A673 (cell line): Measurements from ENCODE around the gene SPSB3. TPM values are rescaled to one million over a fixed set of nuclear protein-coding genes. Genes with fewer than 3 reads are reported as not detected.

ENCODE experiments used
- BruUV-seq: library from RNA; stranded (reverse); fragments of 400-500 nt; replicated peaks from 2 replicates; lab custom pipeline; 2021; lab: Mats Ljungman, UMichigan
- CTCF ChIA-PET: fragments of 300-600 bp; sonication (Branson Sonifier 250); formaldehyde crosslinking; loops from one replicate; lab custom pipeline; 2022; ENCODE audit warnings: antibody characterized with exemption; lab: Charles Lee
- POLR2A ChIA-PET: fragments of 300-600 bp; sonication (Branson Sonifier 250); formaldehyde crosslinking; loops from one replicate; lab custom pipeline; 2022; ENCODE audit warnings: antibody characterized with exemption; ENCODE audit not compliant: low non-redundant PET; lab: Charles Lee
- DNase-seq: peaks from one replicate; pipeline ENCODE4 v3.0.0-alpha.2; 2015; ENCODE audit warnings: low spot score
- H3K27ac ChIP-seq: fragments of 200-600 bp; sonication (generic); 2 replicates; pipeline ENCODE4 v1.5.1; 2016; ENCODE audit warnings: mixed run types, low read depth, mild to moderate bottlenecking, mixed read lengths, antibody characterized with exemption, low read length; ENCODE audit not compliant: poor library complexity, severe bottlenecking
- H3K27me3 ChIP-seq: fragments of 200-600 bp; sonication (generic); replicated peaks from 2 replicates; pipeline ENCODE4 v1.6.1; 2017; ENCODE audit warnings: mixed run types, low read depth, mild to moderate bottlenecking, mixed read lengths, antibody characterized with exemption, low read length; ENCODE audit not compliant: insufficient read depth, poor library complexity
- H3K36me3 ChIP-seq: fragments of 200-600 bp; sonication (generic); 2 replicates; pipeline ENCODE4 v1.6.1; 2016; ENCODE audit warnings: mixed run types, mild to moderate bottlenecking, mixed read lengths, antibody characterized with exemption, low read length; ENCODE audit not compliant: insufficient read depth, poor library complexity, severe bottlenecking
- H3K4me1 ChIP-seq: fragments of 200-600 bp; sonication (generic); 2 replicates; pipeline ENCODE4 v1.6.1; 2017; ENCODE audit warnings: mixed run types, mild to moderate bottlenecking, mixed read lengths, antibody characterized with exemption, low read length; ENCODE audit not compliant: insufficient read depth, poor library complexity, severe bottlenecking
- H3K4me3 ChIP-seq: fragments of 200-600 bp; sonication (generic); 2 replicates; pipeline ENCODE4 v1.5.1; 2016; ENCODE audit warnings: low read depth, mixed run types, mild to moderate bottlenecking, mixed read lengths, low read length; ENCODE audit not compliant: poor library complexity, severe bottlenecking
- H3K9me3 ChIP-seq: fragments of 200-600 bp; sonication (generic); 2 replicates; pipeline ENCODE4 v1.6.1; 2016; ENCODE audit warnings: mixed run types, low read depth, mild to moderate bottlenecking, mixed read lengths, antibody characterized with exemption, low read length; ENCODE audit not compliant: poor library complexity, severe bottlenecking
- EZH2 ChIP-seq: fragments of 200-600 bp; sonication (generic); IDR thresholded peaks from 2 replicates; pipeline ENCODE4 v1.6.1; 2017; ENCODE audit warnings: borderline replicate concordance, low read depth, mild to moderate bottlenecking, mixed read lengths, antibody characterized with exemption, low read length; ENCODE audit not compliant: poor library complexity, severe bottlenecking
- intact Hi-C: fragments of 100-400 bp; cut with micrococcal nuclease; formaldehyde crosslinking; loops from one replicate; pipeline ENCODE4 v1.10.0; 2022; ENCODE audit not compliant: unreplicated experiment
- total RNA-seq: library from RNA; stranded (reverse); gene quantifications from 2 replicates; pipeline ENCODE4 v1.2.3, GENCODE V29; 2021
- TF ChIP-seq, protein P1 (sequence below): fragments of 300-800, 200-600 bp; sonication (generic); conservative IDR thresholded peaks from 2 replicates; pipeline ENCODE4 v1.5.1; 2017; ENCODE audit warnings: low read depth, mild to moderate bottlenecking, antibody characterized with exemption, low read length, moderate library complexity, mixed read lengths

Gene SPSB3
- total RNA-seq, 1 experiment from 2014 or later = 15.0 TPM

DNA sequence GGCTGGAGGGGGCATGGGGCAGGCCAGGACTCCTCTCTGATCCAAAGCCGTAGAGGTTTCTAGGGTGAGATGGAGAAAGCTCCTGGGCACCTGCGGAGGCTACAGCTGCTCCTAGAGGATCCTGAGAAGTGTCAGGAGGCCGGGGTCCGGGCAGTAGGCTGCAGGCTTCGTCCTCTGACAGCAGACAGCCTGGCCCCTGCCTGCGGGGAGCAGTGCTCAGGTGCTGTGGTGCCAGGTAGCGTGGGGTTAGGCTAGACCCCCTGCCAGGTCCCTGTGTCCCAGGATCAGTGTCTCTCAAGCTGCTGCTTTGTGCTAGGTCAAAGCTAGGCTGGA, 8.0 kb downstream of the SPSB3 start:
- BruUV-seq = no TSS peak

DNA sequence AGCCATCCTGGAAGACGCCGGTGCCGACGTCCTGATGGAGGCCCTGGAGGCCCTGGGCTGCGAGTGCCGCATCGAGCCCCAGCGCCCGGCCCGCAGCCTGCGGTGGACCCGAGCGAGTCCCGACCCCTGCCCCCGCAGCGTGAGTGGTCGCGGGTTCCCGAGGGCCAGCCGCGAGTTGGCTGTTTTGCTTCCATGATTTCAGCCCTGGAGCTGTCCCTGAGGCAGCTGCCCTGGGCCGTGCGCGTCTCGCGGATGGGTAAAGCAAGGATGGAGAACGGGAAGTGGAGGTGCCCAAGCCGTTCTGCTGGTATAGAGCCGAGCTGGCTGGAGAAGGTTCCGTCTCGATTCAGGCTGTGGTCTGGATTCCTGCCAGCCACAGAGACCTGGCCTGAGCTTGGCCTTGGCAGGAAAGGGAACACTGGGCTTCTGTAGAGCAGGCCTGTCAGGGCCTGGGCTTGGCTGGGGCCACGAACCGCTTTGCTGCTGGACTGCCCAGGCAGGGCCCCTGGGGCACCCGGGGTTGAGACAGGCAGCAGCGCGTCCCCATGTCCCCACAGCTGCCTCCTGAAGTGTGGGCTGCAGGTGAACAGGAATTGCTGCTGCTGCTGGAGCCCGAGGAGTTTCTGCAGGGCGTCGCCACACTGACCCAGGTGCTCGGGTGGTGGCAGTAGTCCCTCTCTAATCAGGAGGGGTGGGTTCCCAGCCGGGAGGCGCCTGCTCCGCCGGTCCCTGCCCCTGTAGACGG, 8.5 kb downstream of the SPSB3 start:
- DNase-seq = no peak
- ChIA-PET CTCF (interaction anchor here (1.4 kb wide), 1 partner anchor 68 kb away, joined by 3 read pairs; the partner anchor contains the start of gene MAPK8IP3), POLR2A (no interaction called here)
- H3K27ac ChIP-seq = peak overlapping the region; percentile 98
- H3K4me1 ChIP-seq = peaks cover 4% of the 10 kb centered on the region
- peak overlapping the region; percentile 63 for H3K4me3 ChIP-seq
- H3K36me3 ChIP-seq = peaks cover 18% of the 10 kb centered on the region
- intact Hi-C loops = loop anchor here (10.0 kb wide), 1 partner anchor 51 kb away; the partner anchor contains the start of genes FAHD1 and HAGH
- no peaks in the 10 kb centered on the region for H3K9me3 ChIP-seq
- TF ChIP-seq, protein P1, sequence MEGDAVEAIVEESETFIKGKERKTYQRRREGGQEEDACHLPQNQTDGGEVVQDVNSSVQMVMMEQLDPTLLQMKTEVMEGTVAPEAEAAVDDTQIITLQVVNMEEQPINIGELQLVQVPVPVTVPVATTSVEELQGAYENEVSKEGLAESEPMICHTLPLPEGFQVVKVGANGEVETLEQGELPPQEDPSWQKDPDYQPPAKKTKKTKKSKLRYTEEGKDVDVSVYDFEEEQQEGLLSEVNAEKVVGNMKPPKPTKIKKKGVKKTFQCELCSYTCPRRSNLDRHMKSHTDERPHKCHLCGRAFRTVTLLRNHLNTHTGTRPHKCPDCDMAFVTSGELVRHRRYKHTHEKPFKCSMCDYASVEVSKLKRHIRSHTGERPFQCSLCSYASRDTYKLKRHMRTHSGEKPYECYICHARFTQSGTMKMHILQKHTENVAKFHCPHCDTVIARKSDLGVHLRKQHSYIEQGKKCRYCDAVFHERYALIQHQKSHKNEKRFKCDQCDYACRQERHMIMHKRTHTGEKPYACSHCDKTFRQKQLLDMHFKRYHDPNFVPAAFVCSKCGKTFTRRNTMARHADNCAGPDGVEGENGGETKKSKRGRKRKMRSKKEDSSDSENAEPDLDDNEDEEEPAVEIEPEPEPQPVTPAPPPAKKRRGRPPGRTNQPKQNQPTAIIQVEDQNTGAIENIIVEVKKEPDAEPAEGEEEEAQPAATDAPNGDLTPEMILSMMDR = 0 out of 2 replicates have a peak, but pooled peaks have one; percentile 5
- TF ChIP-seq EZH2 = no peak
- BruUV-seq = no TSS peak
- H3K27me3 ChIP-seq = no peaks in the 10 kb centered on the region

More for the DNA sequence above, 8.0 kb downstream of the SPSB3 start:
- H3K27ac ChIP-seq = no peak overlapping the region
- POLR2A ChIA-PET = no interaction called here
- H3K36me3 ChIP-seq = peaks cover 18% of the 10 kb centered on the region
- TF ChIP-seq, protein P1 = no peak
- no peak for TF ChIP-seq EZH2
- DNase-seq = no peak
- CTCF ChIA-PET = no interaction called here
- peak overlapping the region; percentile 63 for H3K4me3 ChIP-seq
- no peaks in the 10 kb centered on the region for H3K27me3 ChIP-seq
- H3K9me3 ChIP-seq = no peaks in the 10 kb centered on the region
- peaks cover 4% of the 10 kb centered on the region for H3K4me1 ChIP-seq
- intact Hi-C loops = loop anchor here (10.0 kb wide), 1 partner anchor 50 kb away; the partner anchor contains the start of genes FAHD1 and HAGH

DNA sequence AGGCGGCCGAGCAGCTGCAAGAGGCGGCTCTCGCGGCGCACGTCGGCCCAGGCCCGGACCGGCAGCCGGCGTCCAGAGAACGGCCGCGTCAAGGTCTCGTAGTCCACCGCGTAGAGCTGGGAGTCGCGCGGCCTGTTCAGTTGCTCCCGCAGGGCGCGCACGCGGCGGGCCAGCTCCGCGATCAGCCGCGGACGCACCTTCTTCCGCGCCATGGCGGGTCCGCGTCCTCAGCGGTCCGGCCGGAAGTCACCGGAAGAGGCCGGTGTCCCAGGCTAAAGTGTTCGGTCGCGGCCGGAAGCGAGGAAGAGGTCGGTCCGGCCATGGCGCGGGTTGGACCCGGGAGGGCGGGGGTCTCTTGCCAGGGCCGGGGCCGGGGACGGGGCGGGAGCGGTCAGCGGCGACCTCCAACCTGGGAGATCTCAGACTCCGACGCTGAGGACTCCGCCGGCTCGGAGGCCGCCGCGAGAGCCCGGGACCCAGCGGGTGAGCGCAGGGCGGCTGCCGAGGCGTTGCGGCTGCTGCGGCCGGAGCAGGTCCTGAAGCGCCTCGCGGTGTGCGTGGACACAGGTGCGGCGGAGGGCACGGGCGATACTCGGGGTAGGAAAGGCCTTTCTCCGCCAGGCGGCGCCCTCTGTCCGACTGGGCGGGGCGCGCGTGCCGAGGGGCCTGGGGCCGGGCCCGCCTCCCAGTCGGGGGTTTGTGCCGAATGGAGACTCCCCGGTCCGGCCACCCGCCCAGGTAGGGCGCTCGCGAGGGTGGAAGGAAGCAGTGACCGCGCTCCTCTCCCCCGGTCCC, 9.3 kb downstream of the SPSB3 start, which contains the start of gene MRPS34:
Gene MRPS34 (minus strand): TSS at position 227 of the 795 bp plus-strand sequence. CDS start 15 bp downstream, at position 212.
- ChIA-PET POLR2A (no interaction called here), CTCF (interaction anchor here (0.7 to 1.4 kb wide), 3 partner anchors 9 to 67 kb away, joined by 3 to 5 read pairs (median 3); partner anchors contain the start of genes MAPK8IP3, NUBP2 and SPSB3)
- H3K27ac ChIP-seq = peak within 1 kb of the TSS; percentile 98
- no peaks in the 10 kb centered on the region for H3K27me3 ChIP-seq
- H3K4me1 ChIP-seq = peaks cover 4% of the 10 kb centered on the region
- H3K36me3 ChIP-seq = peaks cover 19% of the 10 kb centered on the region
- peak within 1 kb of the TSS; percentile 63 for H3K4me3 ChIP-seq
- no TSS peak for BruUV-seq
- DNase-seq = peak; percentile 92
- TF ChIP-seq EZH2 = no peak
- TF ChIP-seq, protein P1 = peak; percentile 64
- intact Hi-C loops = loop anchor here (10.0 kb wide), 1 partner anchor 52 kb away; the partner anchor contains the start of genes FAHD1 and HAGH
- no peaks in the 10 kb centered on the region for H3K9me3 ChIP-seq
